Vagina (tissue), 2 donors: Measurements from ENCODE around the gene ATP8B1. TPM values are rescaled to one million over a fixed set of nuclear protein-coding genes. Genes with fewer than 3 reads are reported as not detected.

ENCODE experiments used
- DNase-seq, 2 donors: peaks; one replicate each; pipeline ENCODE4 v3.0.0-alpha.2; 2017; ENCODE audit errors: extremely low spot score in 2 of 2
- H3K27ac ChIP-seq: fragments of 200-600 bp; sonication (generic); one replicate; pipeline ENCODE4 v1.5.1; 2019
- H3K27me3 ChIP-seq: fragments of 200-600 bp; sonication (generic); one replicate; pipeline ENCODE4 v1.5.1; 2019
- H3K36me3 ChIP-seq, 2 donors: fragments of 200-600 bp; sonication (generic); one replicate each; pipeline ENCODE4 v1.5.1; 2017 to 2019
- H3K4me1 ChIP-seq: fragments of 200-600 bp; sonication (generic); one replicate; pipeline ENCODE4 v1.5.1; 2019
- H3K4me3 ChIP-seq, 2 donors: fragments of 200-600 bp; sonication (generic); 1 replicate in 1 of 2; 2 replicates in 1 of 2; pipeline ENCODE4 v1.5.1; 2016 to 2019
- H3K9me3 ChIP-seq: fragments of 200-600 bp; sonication (generic); one replicate; pipeline ENCODE4 v1.5.1; 2019
- CTCF ChIP-seq, 3 experiments: fragments of 450-650 bp in 2 of 3; fragments of 200-600 bp in 1 of 3; sonication (generic) in 1 of 3; IDR thresholded peaks; one replicate each; pipeline ENCODE4 v1.5.1; 2017 to 2019; ENCODE audit warnings: antibody characterized with exemption in 3 of 3, mild to moderate bottlenecking in 2 of 3, moderate library complexity in 2 of 3
- POLR2A ChIP-seq, 2 donors: fragments of 450-650 bp; IDR thresholded peaks; one replicate each; pipeline ENCODE4 v1.6.1; 2017; ENCODE audit warnings: antibody characterized with exemption in 2 of 2, mild to moderate bottlenecking in 2 of 2, moderate library complexity in 2 of 2
- POLR2AphosphoS5 ChIP-seq, 2 donors: sonication (generic); formaldehyde crosslinking; IDR thresholded peaks; one replicate each; pipeline ENCODE4 v1.9.0; 2017; ENCODE audit warnings: antibody characterized with exemption in 2 of 2, mild to moderate bottlenecking in 2 of 2, low read depth in 1 of 2; ENCODE audit not compliant: insufficient read depth in 1 of 2
- intact Hi-C: fragments of 100-400 bp; cut with DNase I; formaldehyde crosslinking; loops from one replicate; pipeline ENCODE4 v1.15.1; 2023
- total RNA-seq: library from RNA; depleted of rRNA; stranded (reverse); fragments of >200 nt; gene quantifications from one replicate; pipeline ENCODE4 v1.2.3, GENCODE V29; 2016

The ATP8B1 gene
- total RNA-seq, 1 donor from 2014 or later = 41.5 TPM

DNA sequence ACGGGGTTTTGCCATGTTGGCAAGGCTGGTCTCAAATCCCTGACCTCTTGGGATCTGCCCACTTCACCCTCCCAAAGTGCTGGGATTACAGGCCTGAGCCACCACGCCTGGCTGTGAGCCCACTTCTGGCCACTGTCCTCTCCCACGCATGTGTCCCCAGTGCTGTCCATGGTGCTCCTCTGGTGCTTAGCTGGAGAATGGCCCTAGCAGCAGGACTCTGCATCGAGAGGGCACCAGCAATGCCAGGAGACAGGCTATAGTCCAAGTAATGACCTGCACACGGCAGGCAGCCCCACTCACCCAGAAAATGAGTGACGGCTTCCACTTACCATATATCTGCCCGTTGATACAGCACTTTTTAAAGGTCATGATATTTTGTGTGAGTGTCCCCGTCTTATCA lies 115.1 kb downstream of the ATP8B1 start:
- intact Hi-C loops = no loop called here
- H3K4me3 ChIP-seq = no peak overlapping the region
- DNase-seq = no peak
- TF ChIP-seq POLR2AphosphoS5 (IDR thresholded peaks at IDR 0.05; ENCODE audit: insufficient read depth in 1 of 2, low read depth in 1 of 2) = no peak
- no peak for TF ChIP-seq POLR2A (IDR thresholded peaks at IDR 0.05)
- no peak for TF ChIP-seq CTCF (IDR thresholded peaks at IDR 0.05)
- no peak overlapping the region for H3K27ac ChIP-seq
- H3K36me3 ChIP-seq = peaks cover 0 to 33% of the 10 kb centered on the region in 2 donors
- H3K4me1 ChIP-seq = no peaks in the 10 kb centered on the region
- no peaks in the 10 kb centered on the region for H3K9me3 ChIP-seq
- H3K27me3 ChIP-seq = no peaks in the 10 kb centered on the region

- no peak for DNase-seq
- TF ChIP-seq CTCF (IDR thresholded peaks at IDR 0.05) (no peak), POLR2A (IDR thresholded peaks at IDR 0.05) (no peak), POLR2AphosphoS5 (IDR thresholded peaks at IDR 0.05; ENCODE audit: insufficient read depth in 1 of 2, low read depth in 1 of 2) (no peak)
- Histone ChIP-seq H3K4me3 (no peak overlapping the region), H3K27me3 (no peaks in the 10 kb centered on the region), H3K4me1 (no peaks in the 10 kb centered on the region), H3K27ac (no peak overlapping the region), H3K36me3 (peaks cover 0 to 34% of the 10 kb centered on the region in 2 donors), H3K9me3 (no peaks in the 10 kb centered on the region)
- intact Hi-C loops = no loop called here
Observed at GRCh38 chr18:57683470-57683869, 119.6 kb downstream of the ATP8B1 start.

- Histone ChIP-seq H3K4me1 (no peaks in the 10 kb centered on the region), H3K4me3 (no peak overlapping the region), H3K36me3 (peaks cover 0 to 21% of the 10 kb centered on the region in 2 donors), H3K9me3 (no peaks in the 10 kb centered on the region), H3K27ac (no peak overlapping the region), H3K27me3 (no peaks in the 10 kb centered on the region)
- TF ChIP-seq CTCF (IDR thresholded peaks at IDR 0.05) = no peak
- no peak for TF ChIP-seq POLR2A (IDR thresholded peaks at IDR 0.05)
- no peak for TF ChIP-seq POLR2AphosphoS5 (IDR thresholded peaks at IDR 0.05; ENCODE audit: insufficient read depth in 1 of 2, low read depth in 1 of 2)
- intact Hi-C loops = no loop called here
- no peak for DNase-seq
Observed at GRCh38 chr18:57677262-57678211, 125.6 kb downstream of the ATP8B1 start.

DNA sequence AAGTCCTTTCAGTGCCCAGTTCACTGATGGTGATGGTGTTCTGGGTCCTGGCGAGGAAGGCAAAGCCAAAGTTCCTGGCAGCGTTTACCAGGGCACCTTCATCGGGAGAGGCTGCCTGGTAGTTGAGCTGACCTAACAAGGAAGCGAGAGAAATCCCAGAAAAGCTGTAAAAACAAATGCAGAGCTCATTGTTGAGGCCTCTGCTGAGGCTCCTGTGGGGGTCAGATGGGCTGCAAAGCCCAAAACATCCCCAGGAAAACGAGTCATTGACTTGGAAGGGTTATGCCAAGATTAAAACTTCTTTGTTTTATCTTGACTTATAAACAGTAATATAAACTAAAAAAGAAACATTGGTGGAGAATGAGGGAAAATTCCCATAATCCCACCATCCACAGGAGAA lies 128.2 kb downstream of the ATP8B1 start:
- TF ChIP-seq POLR2A (IDR thresholded peaks at IDR 0.05) = no peak
- no peak for TF ChIP-seq POLR2AphosphoS5 (IDR thresholded peaks at IDR 0.05; ENCODE audit: insufficient read depth in 1 of 2, low read depth in 1 of 2)
- no peak for TF ChIP-seq CTCF (IDR thresholded peaks at IDR 0.05)
- H3K4me3 ChIP-seq = no peak overlapping the region
- no peak overlapping the region for H3K27ac ChIP-seq
- DNase-seq = no peak
- no peaks in the 10 kb centered on the region for H3K27me3 ChIP-seq
- H3K4me1 ChIP-seq = no peaks in the 10 kb centered on the region
- no peaks in the 10 kb centered on the region for H3K9me3 ChIP-seq
- intact Hi-C loops = no loop called here
- H3K36me3 ChIP-seq = peaks cover 0 to 20% of the 10 kb centered on the region in 2 donors

DNA sequence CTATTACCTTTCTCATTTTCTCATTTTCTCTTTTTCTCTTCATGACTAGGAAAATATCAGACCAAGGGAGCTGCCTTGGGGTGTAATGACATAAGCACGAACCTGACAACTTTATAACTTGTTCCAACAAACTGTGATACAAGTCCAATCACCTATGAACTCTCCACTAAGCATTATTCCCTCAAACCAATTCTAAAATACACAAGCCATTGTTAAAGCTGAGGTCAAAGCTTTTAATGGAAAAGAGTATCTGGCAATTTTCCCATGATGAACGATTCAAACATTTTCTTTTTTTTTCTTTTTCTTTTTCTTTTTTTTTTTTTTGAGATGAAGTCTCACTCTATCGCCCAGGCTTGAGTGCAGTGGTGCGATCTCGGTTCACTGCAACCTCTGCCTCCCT lies 133.1 kb downstream of the ATP8B1 start:
- H3K4me1 ChIP-seq = peaks cover 17% of the 10 kb centered on the region
- H3K27ac ChIP-seq = no peak overlapping the region
- no peak overlapping the region for H3K4me3 ChIP-seq
- DNase-seq = no peak
- peaks cover 0 to 20% of the 10 kb centered on the region in 2 donors for H3K36me3 ChIP-seq
- no peaks in the 10 kb centered on the region for H3K27me3 ChIP-seq
- TF ChIP-seq CTCF (IDR thresholded peaks at IDR 0.05) = no peak
- intact Hi-C loops = no loop called here
- no peaks in the 10 kb centered on the region for H3K9me3 ChIP-seq
